Measurements from ENCODE around the gene ATG4A.

The ATG4A gene

GRCh38 chrX:108123591-108124366 is 32.2 kb downstream of the ATG4A start:
- no peak for DNase-seq

- DNase-seq, result no peak
These were observed 35.1 kb downstream of the ATG4A start for GRCh38 chrX:108126661-108127060.

GRCh38 chrX:108127152-108127551 is 35.6 kb downstream of the ATG4A start:
- DNase-seq, result no peak

GRCh38 chrX:108130889-108131288 is 39.3 kb downstream of the ATG4A start:
- no peak for DNase-seq

- no peak for DNase-seq
These were observed 39.9 kb downstream of the ATG4A start for GRCh38 chrX:108131471-108131870.

- DNase-seq, result no peak
These were observed 40.5 kb downstream of the ATG4A start for GRCh38 chrX:108132034-108132433.

GRCh38 chrX:108132876-108133275 is 41.3 kb downstream of the ATG4A start:
- DNase-seq, result no peak

GRCh38 chrX:108134724-108135123 is 43.1 kb downstream of the ATG4A start:
- DNase-seq, result no peak

- DNase-seq, result no peak
These were observed 47.5 kb downstream of the ATG4A start for GRCh38 chrX:108138814-108139702.

GRCh38 chrX:108148524-108148923 is 56.9 kb downstream of the ATG4A start:
- DNase-seq, result no peak

GRCh38 chrX:108156082-108156481 is 64.5 kb downstream of the ATG4A start:
- no peak for DNase-seq

GRCh38 chrX:108156934-108157466 is 65.4 kb downstream of the ATG4A start:
- no peak for DNase-seq

GRCh38 chrX:108157628-108158027 is 66.0 kb downstream of the ATG4A start:
- DNase-seq, result no peak

GRCh38 chrX:108159028-108159670 is 67.6 kb downstream of the ATG4A start:
- no peak for DNase-seq

GRCh38 chrX:108160309-108160708 is 68.7 kb downstream of the ATG4A start:
- DNase-seq, result no peak

- DNase-seq, result no peak
These were observed 70.7 kb downstream of the ATG4A start for GRCh38 chrX:108162265-108162664.

- DNase-seq, result no peak
These were observed 71.9 kb downstream of the ATG4A start for GRCh38 chrX:108163333-108164082.

- DNase-seq, result no peak
These were observed 74.0 kb downstream of the ATG4A start for GRCh38 chrX:108165383-108166111.

GRCh38 chrX:108167211-108167872 is 75.8 kb downstream of the ATG4A start:
- no peak for DNase-seq

GRCh38 chrX:108168961-108169740 is 77.6 kb downstream of the ATG4A start:
- no peak for DNase-seq

Measured in activated naive CD4-positive, alpha-beta T cell (primary cell).